Measurements from ENCODE around the gene SKIC2. TPM values are rescaled to one million over a fixed set of nuclear protein-coding genes. Genes with fewer than 3 reads are reported as not detected.

SKIC2 gene
- total and polyA plus RNA-seq, 10 of the 15 experiments (the other 5 are each of a cell fraction or from before 2014, with no cell fraction given), result 3.3 to 79.2 (median 32.5) TPM

GRCh38 chr6:31945154-31945506 lies 13.8 kb upstream of the SKIC2 start:
- RAD21 ChIA-PET (ENCODE audit: unreplicated experiment), result no interaction called here
- POLR2A ChIA-PET, result interaction anchor here (0.6 kb wide), 1 partner anchor 62 kb away, joined by 3 read pairs; no protein-coding TSS in a partner anchor
- intact Hi-C loops (cut with micrococcal nuclease; ENCODE audit: unreplicated experiment) (no loop called here), in situ Hi-C loops (cut with MboI) (no loop called here)
- H3K4me3 ChIP-seq, result no peak overlapping the region
- H3K9ac ChIP-seq (ENCODE audit: control insufficient read depth, insufficient read depth, low read length), result no peak overlapping the region
- no peak overlapping the region for H3K4me2 ChIP-seq (ENCODE audit: control insufficient read depth, insufficient read depth)
- H3K4me1 ChIP-seq (ENCODE audit: control insufficient read depth, insufficient read depth, low read length), result peaks cover 3% of the 10 kb centered on the region; the same call in 1 of the 2 replicates
- H4K20me1 ChIP-seq (ENCODE audit: control insufficient read depth, insufficient read depth), result no peaks in the 10 kb centered on the region
- FAIRE-seq (no peak), DNase-seq (ENCODE audit: low read depth, low spot score) (no peak), ATAC-seq (no peak)
- H3K27ac ChIP-seq (ENCODE audit: control insufficient read depth, insufficient read depth), result no peak overlapping the region
- no peak overlapping the region for H2AFZ ChIP-seq (ENCODE audit: control insufficient read depth, low read depth, low read length)
- WGBS (ENCODE audit: insufficient coverage, insufficient replicate concordance, low lambda C conversion rate, missing lambda C conversion rate), result 60% methylated on average over 9 of the region's 9 CpGs
- no peaks in the 10 kb centered on the region for H3K9me3 ChIP-seq (replicated peaks; ENCODE audit: control insufficient read depth, insufficient read depth, low read length)
- no peaks in the 10 kb centered on the region for H3K36me3 ChIP-seq (ENCODE audit: control insufficient read depth in 2 of 2, insufficient read depth in 2 of 2, low read length in 1 of 2)
- H3K79me2 ChIP-seq (ENCODE audit: control insufficient read depth, insufficient read depth, low read length), result no peaks in the 10 kb centered on the region
- H3K27me3 ChIP-seq (replicated peaks in 1 of 2; ENCODE audit: control insufficient read depth in 2 of 2, insufficient read depth in 2 of 2, low read length in 1 of 2), result peaks cover 0 to 3% of the 10 kb centered on the region in 2 experiments; a peak in 3 of 4 replicates
- no TSS peak for BruUV-seq (replicated peaks)
- SMC1A ChIA-PET (ENCODE audit: uncharacterized antibody, unreplicated experiment), result no interaction called here
- CTCF ChIA-PET, result no interaction called here
- no peak for TF ChIP-seq E2F8 (IDR thresholded peaks at IDR 0.05; ENCODE audit: low read depth, partially characterized antibody)
- TF ChIP-seq, protein P1, sequence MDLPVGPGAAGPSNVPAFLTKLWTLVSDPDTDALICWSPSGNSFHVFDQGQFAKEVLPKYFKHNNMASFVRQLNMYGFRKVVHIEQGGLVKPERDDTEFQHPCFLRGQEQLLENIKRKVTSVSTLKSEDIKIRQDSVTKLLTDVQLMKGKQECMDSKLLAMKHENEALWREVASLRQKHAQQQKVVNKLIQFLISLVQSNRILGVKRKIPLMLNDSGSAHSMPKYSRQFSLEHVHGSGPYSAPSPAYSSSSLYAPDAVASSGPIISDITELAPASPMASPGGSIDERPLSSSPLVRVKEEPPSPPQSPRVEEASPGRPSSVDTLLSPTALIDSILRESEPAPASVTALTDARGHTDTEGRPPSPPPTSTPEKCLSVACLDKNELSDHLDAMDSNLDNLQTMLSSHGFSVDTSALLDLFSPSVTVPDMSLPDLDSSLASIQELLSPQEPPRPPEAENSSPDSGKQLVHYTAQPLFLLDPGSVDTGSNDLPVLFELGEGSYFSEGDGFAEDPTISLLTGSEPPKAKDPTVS (IDR thresholded peaks at IDR 0.05; ENCODE audit: low read depth, low read length), result no peak
- no peak for TF ChIP-seq ZBTB11 (CRISPR knock-in tag; IDR thresholded peaks at IDR 0.05)
- no peak for TF ChIP-seq HCFC1 (IDR thresholded peaks at IDR 0.05; ENCODE audit: low read length)
- TF ChIP-seq TCF7 (IDR thresholded peaks at IDR 0.05; ENCODE audit: borderline replicate concordance), result no peak
- TF ChIP-seq GABPA (IDR thresholded peaks at IDR 0.05; ENCODE audit: low read depth), result no peak
- no peak for TF ChIP-seq HDAC2 (IDR thresholded peaks at IDR 0.05)
- no peak for TF ChIP-seq E2F4 (IDR thresholded peaks at IDR 0.05; ENCODE audit: low read depth, low read length)
- no peak for TF ChIP-seq ZNF384 (IDR thresholded peaks at IDR 0.05; ENCODE audit: borderline replicate concordance, low read depth, low read length)
- no peak for TF ChIP-seq EZH2 (IDR thresholded peaks at IDR 0.05; ENCODE audit: borderline replicate concordance, control insufficient read depth, low read depth, low read length)
- no peak for TF ChIP-seq NR2F1 (conservative IDR thresholded peaks at IDR 0.05)
- TF ChIP-seq STAT1 (conservative IDR thresholded peaks at IDR 0.05), result no peak
- TF ChIP-seq BMI1 (IDR thresholded peaks at IDR 0.05; ENCODE audit: borderline replicate concordance), result no peak
- no peak for TF ChIP-seq TAF1 (IDR thresholded peaks at IDR 0.05; ENCODE audit: borderline replicate concordance, low read depth, low read length)
- no peak for TF ChIP-seq PML (IDR thresholded peaks at IDR 0.05; ENCODE audit: low read length)
- no peak for TF ChIP-seq DPF2 (IDR thresholded peaks at IDR 0.05)

All from GM12878 (cell line).